GM21825 (cell line): ENCODE data around the gene PRKCZ.

Experiments used
- ATAC-seq: cut with Tn5 transposase; IDR thresholded peaks from one replicate; pipeline ENCODE4 v1.9.1; 2021; ENCODE audit warnings: mild to moderate bottlenecking, moderate library complexity; ENCODE audit not compliant: unreplicated experiment

PRKCZ gene

DNA sequence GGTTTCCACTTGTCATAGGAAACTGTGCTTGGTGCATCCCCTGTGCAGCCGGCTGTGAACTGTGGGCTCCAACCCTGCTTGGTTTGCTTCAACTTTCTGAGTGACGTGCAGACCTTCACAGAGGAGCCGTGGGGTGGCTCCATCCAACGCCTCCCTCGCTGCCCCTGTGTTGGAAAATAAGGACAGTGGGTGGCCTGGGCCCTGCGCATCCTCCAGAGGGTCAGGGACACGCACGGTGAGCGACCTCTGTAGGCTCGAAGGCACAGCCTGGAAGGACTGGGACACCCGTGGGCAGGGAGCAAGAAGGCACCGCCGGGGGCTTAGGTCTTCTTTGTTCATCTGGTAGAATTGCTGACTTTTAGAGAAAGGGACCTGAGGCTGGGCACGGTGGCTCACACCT lies 150.9 kb downstream of the PRKCZ start:
- ATAC-seq: no peak

DNA sequence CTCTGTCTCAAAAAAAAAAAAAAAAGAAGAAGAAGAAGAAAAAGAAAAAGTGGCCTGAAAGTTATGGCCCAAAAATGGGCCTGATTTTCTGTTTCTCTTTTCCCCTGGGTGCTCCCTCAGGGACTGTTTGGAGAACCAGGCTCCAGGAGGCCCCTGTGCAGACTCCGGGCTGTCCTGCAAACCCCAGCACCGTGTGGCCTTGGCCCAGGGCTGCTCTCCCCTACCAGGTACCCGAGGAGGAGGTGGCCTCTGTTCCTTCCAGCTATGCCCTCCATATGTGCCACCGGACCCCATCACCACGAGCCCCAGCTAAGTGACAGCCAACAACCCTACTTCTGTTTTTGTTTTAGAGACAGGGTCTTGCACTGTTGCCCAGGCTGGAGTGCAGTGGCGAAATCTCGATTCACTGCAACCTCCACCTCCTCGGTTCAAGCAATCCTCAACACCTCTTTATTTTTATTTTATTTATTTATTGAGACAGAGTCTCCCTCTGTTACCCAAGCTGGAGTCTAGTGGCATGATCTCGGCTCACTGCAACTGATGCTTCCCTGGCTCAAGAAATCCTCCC lies 151.9 kb downstream of the PRKCZ start:
- no peak for ATAC-seq

DNA sequence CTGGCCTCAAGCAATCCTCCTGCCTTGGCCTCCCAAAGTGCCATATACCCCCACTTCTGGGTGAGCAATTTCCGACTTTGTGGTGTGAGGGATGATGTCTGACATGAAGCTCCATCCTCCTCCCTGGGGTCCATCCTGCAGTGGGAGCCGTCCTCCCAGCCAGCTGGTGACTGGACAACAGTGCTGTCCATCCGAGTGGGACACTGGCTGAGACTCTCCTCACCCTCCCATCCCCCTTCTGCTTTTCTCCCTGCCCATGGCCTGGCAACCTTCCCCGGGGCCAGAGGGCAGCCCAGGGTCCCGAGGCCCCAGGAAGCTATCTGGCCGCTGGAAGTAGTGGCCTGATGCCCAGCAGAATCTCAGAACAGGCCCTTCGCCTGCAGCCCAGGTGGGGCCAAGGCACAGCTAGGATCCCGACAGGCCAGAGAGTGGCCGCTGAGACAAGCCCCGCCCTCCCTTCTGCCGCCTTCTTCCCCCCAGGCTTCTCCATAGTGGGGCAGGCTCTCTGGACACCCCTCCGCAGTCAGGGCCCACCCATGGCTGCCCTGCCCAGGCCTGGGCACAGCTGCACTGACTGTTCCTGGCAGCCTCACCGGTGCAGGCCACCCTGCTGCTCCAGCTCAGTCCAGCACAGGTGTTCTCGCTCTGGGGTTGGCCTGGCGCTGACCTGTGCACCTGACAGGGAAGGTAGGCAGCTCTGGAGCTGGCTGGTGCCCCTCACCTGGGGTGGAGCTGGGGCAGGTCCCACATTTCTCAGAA lies 152.8 kb downstream of the PRKCZ start:
- ATAC-seq: no peak

GRCh38 chr1:2203671-2204414 lies 153.6 kb downstream of the PRKCZ start:
- ATAC-seq: no peak

DNA sequence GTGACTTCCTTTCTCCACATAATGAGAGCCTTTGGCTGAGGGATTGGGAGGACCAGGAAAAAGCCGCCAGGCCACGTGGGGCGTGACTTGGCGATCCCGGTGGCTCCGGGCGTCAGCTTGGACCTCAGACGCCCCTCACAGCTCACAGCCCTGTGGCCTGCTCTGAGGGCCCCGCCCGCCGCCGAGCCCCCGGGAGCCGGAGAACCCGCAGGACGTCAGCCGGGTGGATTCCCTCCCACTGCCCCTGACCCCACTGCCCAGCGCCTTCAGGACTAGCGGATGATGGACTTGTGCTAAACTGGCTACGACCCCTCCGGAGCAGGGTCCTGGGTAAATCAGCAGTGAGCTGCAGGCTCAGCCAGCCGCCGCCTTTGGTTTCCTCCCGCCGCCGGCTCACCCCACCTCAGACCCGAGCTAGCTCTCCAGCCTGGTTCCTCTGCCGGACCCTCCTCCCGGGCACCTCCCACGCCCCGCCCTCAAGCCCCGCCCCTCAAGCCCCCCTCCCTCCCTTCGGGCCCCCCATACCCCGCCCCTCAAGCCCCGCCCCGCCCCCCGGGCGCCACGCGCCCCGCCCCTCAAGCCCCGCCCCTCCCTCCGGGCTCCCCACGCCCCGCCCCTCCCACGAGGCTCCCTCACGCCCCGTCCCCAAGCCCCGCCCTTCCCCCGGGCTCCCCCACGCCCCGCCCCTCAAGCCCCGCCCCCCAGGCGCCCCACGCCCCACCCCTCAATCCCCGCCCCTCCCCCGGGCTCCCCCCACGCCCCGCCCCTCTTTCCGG lies 154.4 kb downstream of the PRKCZ start:
- ATAC-seq: no peak

DNA sequence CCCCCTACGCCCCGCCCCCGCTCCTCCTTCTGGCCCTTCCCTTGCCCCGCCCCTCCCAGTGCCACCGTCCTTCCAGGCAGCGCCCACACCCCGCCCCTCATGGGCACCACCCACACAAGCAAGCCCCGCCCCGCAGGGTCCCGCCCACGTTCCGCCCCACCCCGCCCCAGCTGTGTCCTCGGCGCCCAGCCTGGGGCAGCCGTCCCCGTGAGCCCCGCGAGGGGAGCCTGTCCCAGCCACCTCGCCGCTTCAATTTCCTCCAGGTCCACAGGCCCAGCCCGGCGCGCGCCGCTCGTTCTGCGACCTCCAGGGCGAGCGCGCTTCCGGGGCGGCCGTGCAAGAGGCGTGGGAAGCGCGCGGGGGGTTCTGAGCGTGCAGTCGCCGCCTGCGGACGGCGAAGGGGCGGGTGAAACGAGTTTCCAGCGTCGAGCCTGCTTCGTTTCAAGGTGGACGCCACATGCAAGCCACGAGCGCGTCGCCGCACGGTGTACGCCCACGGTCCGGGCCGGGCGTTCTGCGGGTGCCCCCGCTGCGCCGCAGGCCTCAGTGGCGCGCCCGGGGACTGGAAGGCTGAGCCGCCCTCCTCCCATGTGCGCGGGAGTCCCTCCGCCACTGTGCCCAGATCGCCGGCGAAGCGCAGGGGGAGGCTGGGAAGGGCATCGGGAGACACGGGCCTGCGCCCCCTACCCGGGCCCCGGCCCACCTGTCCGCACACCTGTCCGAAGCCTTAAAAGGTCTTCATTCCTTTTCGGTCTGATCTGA lies 155.2 kb downstream of the PRKCZ start:
- peak; percentile 55 for ATAC-seq

DNA sequence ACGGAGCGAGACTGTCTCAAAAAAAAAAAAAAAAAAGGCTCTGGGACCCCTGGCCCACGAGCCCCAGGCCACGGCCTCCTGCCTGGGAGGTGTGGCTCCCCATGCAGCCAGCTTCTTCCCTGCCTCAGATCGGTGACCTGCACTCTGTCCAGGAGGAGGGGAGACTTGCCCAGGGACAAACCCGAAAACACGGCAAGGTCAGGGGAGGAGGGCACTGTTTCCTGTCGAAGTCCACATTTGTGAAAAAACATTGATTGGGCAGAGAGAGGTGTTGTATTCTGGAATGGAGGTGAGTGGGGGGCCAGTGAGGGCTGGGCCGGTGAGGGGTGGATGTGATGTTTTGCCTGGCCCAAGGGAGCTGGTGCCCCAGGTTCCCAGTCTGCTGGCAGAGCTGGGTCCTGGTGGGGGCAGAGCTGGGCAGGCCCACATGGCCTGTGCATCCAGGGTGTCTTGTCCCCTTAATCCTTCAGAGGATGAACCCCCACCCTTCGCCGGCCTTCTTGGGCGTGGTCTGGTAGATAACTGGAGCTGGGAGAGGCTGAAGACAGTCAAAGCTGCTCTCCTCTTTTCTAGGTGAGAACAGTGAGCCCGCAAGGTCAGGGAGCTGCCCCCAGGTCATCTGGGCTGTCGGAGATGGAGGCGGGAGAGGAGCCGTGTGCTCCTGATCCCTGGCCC lies 156.7 kb downstream of the PRKCZ start:
- no peak for ATAC-seq

DNA sequence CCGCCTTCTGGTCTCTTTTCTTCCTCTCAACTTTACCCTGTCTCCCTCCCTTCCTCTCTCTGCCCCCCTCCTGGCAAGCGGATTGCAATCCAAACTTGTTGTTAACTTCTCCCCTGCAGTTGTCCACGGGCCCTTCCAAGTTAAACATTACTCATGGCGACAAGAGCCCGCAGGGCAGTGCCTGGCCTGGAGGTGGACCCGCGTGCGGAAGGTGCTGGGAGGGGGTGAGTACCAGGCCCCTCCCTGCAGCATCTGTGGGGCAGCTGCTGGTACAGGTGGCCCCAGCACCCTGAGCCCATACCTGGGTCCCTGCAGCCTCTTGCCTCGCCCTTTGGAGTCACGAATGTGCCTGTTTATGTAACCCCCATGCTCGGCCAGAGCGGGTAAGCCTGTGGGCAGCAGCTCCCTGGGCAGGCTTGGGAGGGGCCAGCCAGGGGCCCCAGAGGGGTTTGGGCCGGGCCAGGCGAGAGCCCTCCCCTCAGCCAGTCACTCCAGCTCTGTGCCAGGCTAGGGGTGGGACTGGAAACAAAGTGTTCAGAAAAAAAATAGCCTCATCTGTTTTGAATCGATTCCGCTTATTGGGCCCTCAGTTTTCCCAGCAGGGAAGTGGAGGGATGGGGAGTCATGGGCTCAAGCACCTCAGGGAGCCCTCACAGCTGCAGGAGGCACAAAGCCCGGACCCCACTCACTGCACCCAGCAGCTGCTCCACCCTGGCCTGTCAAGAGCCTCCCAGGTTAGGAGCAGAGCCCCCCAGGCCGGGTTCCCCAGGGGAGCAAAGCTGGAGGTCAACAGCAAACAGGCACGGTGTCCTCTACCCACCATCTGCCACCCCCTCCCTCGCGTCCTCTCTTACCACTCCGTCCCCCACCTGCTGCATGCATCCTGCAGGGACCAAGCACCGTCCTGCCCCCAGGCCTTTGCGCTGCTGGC lies 158.4 kb downstream of the PRKCZ start:
- no peak for ATAC-seq

DNA sequence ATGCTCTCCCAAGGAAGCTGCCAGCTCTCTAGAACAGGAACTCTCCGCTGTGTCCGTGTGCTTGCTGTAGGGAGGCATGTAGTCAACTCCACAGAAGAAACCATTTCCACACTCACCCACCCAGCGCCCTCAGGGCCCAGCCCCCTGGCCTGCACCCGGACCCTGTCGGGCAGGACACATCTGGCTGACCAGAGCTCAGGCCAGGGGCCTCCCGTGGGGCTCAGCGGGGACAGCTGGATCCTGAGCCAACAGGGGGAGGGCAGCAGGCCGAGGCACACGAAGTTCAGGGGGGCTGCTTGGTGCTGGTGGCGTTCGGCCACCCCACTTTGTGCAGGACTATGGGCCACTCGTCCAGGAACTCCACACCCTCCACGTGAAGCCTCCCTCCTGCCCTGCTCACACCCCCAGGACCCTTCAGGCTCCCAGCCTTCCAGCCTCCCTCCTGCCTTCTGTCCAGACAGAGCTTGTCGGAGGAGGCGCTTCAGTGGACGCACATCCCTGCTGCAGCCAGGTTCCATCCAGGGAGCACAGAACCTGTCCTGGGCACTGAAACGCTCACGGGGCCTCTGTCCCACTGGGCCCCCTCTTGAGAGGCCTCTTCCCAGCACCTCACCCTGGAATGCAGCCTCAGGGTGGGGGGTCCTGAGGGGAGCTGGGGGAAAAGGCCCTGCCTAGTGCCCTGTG lies 159.3 kb downstream of the PRKCZ start:
- no peak for ATAC-seq

GRCh38 chr1:2210084-2210653 lies 160.0 kb downstream of the PRKCZ start:
- ATAC-seq: no peak

DNA sequence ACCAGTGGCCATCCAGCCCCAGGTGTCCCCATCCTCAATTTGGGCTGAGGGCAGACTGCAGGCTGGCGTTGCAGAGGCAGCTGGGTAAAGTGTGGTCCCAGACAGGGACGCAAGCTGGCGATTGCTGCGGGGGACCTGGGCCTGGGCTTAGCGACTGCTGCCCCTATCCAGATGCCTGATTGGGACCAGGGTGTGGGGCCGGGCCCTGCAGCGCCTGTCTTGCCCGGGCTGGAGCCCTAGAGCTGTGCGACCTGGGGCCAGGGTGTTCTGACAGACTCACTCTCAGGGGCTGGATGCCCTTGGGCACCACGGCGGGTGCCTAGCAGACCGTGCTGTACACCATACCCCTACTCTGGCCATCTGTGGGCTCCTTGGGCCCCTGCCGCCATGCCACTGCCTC lies 160.6 kb downstream of the PRKCZ start:
- ATAC-seq: no peak

GRCh38 chr1:2212274-2212531 lies 162.0 kb downstream of the PRKCZ start:
- ATAC-seq: no peak

- no peak for ATAC-seq
These were observed 162.6 kb downstream of the PRKCZ start for GRCh38 chr1:2212532-2213491.

- ATAC-seq: no peak
These were observed 163.6 kb downstream of the PRKCZ start for GRCh38 chr1:2213576-2214505.

DNA sequence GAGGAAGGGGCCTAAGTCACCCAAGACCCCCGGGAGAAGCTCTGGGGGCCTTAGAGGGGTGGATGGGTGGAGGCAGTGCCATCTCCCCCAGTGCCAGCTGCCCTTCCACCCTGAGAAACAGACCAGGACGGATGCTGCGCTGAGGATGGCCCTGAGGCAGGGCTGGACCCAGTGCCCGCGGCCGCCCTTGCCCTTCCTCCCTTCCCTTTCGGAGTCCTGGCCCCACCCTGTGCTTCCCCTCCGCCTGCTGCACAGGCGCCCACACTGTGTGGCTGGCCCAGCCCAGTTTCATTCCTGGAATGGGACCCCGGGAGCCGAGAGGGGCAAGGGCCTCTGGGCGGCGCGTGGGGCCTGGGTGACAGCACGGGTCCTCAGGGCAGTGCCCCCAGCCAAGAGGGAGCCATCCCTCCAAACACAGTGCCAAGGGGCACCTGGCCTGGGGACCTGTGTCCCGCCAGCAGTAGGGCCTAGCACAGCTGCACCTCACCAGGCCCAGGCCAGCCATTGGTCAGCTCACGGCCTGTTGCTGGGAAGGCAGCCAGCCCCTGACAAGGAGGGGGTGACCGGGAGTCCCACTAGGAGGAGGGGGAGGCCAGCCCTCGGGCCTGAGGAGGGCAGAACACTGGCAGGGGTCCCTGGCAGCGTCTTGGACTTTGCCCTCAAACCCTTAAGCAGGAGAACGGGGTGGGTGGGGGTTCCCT lies 164.5 kb downstream of the PRKCZ start:
- no peak for ATAC-seq

DNA sequence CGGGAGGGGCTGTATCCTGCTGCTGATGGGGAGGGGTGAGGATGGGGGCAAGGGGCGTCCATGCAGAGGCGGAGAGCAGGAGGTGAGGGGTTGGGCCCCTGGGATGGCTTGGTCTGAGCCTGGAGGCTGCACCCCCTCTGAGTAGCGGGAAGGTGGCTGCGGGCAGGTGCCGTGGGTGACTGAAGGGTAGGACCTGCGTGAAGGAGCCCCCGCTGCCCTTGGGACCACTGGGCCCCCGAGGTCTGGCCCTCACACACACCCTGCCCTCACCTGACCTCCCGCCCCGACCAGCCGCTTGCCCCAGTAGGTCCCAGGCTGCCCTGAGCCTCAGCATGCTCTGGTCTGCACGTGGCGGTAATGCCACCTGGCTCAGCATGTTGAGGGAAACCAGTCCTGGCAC lies 165.1 kb downstream of the PRKCZ start:
- no peak for ATAC-seq
